ENCODE data around the gene EPN2.
"Not testable (repeated sequence)": the region's sequence is repeated elsewhere in the genome, so short reads cannot be mapped to it uniquely, and the experiment has no call there.

GRCh38 chr17:19236351-19237138, 621 bp upstream of the EPN2 start:
- TF ChIP-seq CTCF, POLR2A (IDR thresholded peaks at IDR 0.05): not testable (repeated sequence)
